Head of caudate nucleus (tissue), 42 donors: Measurements from ENCODE around the gene ROCK1.
"Not testable (repeated sequence)": the region's sequence is repeated elsewhere in the genome, so short reads cannot be mapped to it uniquely, and the experiment has no call there.

Experiments used
- DNase-seq, 42 donors: peaks; one replicate each; pipeline versions ENCODE4 v3.0.0 to v3.0.0-alpha.2; 2020 to 2021; ENCODE audit warnings: mixed read lengths in 7 of 42
- intact Hi-C: fragments of 100-400 bp; cut with DNase I; formaldehyde crosslinking; loops from one replicate; pipeline ENCODE4 v1.15.0; 2022

ROCK1 gene

GRCh38 chr18:20971886-20972267 is 139.7 kb downstream of the ROCK1 start:
- DNase-seq: no peak

GRCh38 chr18:20966795-20967194 is 144.8 kb downstream of the ROCK1 start:
- intact Hi-C loops: no loop called here
- no peak for DNase-seq

More at GRCh38 chr18:20971886-20972267, 139.7 kb downstream of the ROCK1 start:
- intact Hi-C loops: no loop called here

GRCh38 chr18:20963027-20963426 is 148.6 kb downstream of the ROCK1 start:
- intact Hi-C loops: no loop called here
- DNase-seq: no peak

GRCh38 chr18:20960735-20961134 is 150.9 kb downstream of the ROCK1 start:
- intact Hi-C loops: no loop called here
- no peak for DNase-seq

GRCh38 chr18:20950827-20951226 is 160.8 kb downstream of the ROCK1 start:
- DNase-seq, intact Hi-C loops: not testable (repeated sequence)
